Measurements from ENCODE around the gene PLXNA4. TPM values are rescaled to one million over a fixed set of nuclear protein-coding genes. Genes with fewer than 3 reads are reported as not detected.

The PLXNA4 gene
- total and polyA plus RNA-seq, 9 of the 15 experiments (the other 6 are each of a cell fraction or from before 2014, with no cell fraction given): under 0.01 to 0.09 TPM; not detected in 7

DNA sequence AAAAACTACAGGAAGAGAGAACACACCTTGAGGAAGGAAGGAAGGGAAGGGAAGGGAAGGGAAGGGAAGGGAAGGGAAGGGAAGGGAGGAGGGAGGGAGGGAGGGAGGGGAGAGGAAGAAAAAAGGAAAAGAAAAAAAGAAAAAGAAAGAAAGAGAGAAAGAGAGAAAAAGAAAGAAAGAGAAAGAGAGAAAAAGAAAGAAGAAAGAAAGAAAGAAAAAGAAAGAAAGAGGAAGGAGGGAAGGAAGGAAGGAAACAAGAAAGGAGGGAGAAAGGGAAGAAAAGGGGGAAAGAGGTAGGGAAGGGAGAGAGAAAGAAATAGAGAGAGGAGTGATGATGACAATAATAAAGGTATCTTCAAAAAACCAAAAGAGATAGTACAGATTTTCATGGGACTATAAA lies 12.3 kb upstream of the PLXNA4 start:
- no peaks in the 10 kb centered on the region for H3K9me3 ChIP-seq (replicated peaks; ENCODE audit: control insufficient read depth, insufficient read depth, low read depth, low read length)
- DNase-seq (ENCODE audit: extremely low read depth in 1 of 4, low spot score in 3 of 4) (no peak), ATAC-seq (no peak), FAIRE-seq (no peak)
- POLR2A ChIA-PET: interaction anchor here (0.6 kb wide), 1 partner anchor 1347 kb away, joined by 3 read pairs; no protein-coding TSS in a partner anchor
- in situ Hi-C loops (cut with MboI): no loop called here
- no peaks in the 10 kb centered on the region for H3K9me1 ChIP-seq (ENCODE audit: control insufficient read depth, insufficient read depth, low read length)
- no peak overlapping the region for H3K4me2 ChIP-seq (ENCODE audit: insufficient read depth, low read length)
- no peak overlapping the region for H3K27ac ChIP-seq (ENCODE audit: extremely low read depth, low read depth, low read length)
- no peak overlapping the region for H3K9ac ChIP-seq (ENCODE audit: insufficient read depth in 1 of 2, low read depth in 2 of 2, low read length in 2 of 2)
- H3K4me3 ChIP-seq: no peak overlapping the region
- H4K20me1 ChIP-seq (replicated peaks; ENCODE audit: control insufficient read depth, insufficient read depth, low read length): no peaks in the 10 kb centered on the region; the same call in 1 of the 2 replicates
- H3K36me3 ChIP-seq (ENCODE audit: control insufficient read depth, insufficient read depth, low read length): no peaks in the 10 kb centered on the region
- no peak overlapping the region for H2AFZ ChIP-seq (ENCODE audit: low read depth, low read length)
- CTCF ChIA-PET (ENCODE audit: low intra/inter-chr PET ratio): no interaction called here
- H3K79me2 ChIP-seq (ENCODE audit: control insufficient read depth, insufficient read depth, low read length): no peaks in the 10 kb centered on the region
- BruUV-seq (replicated peaks): no TSS peak
- H3K27me3 ChIP-seq (ENCODE audit: control insufficient read depth in 2 of 2, insufficient read depth in 2 of 2, low read length in 2 of 2): peaks cover 5 to 22% of the 10 kb centered on the region in 2 experiments; a peak in 2 of 5 replicates
- TF ChIP-seq HNRNPK (IDR thresholded peaks at IDR 0.05; ENCODE audit: low read depth, low read length, poor library complexity, severe bottlenecking) (peak; percentile 75), SOX6 (IDR thresholded peaks at IDR 0.05) (no peak), NUFIP1 (IDR thresholded peaks at IDR 0.05; ENCODE audit: partially characterized antibody) (no peak), HNRNPL (IDR thresholded peaks at IDR 0.05; ENCODE audit: low read depth, low read length) (no peak)
- TF ChIP-seq, protein P1, sequence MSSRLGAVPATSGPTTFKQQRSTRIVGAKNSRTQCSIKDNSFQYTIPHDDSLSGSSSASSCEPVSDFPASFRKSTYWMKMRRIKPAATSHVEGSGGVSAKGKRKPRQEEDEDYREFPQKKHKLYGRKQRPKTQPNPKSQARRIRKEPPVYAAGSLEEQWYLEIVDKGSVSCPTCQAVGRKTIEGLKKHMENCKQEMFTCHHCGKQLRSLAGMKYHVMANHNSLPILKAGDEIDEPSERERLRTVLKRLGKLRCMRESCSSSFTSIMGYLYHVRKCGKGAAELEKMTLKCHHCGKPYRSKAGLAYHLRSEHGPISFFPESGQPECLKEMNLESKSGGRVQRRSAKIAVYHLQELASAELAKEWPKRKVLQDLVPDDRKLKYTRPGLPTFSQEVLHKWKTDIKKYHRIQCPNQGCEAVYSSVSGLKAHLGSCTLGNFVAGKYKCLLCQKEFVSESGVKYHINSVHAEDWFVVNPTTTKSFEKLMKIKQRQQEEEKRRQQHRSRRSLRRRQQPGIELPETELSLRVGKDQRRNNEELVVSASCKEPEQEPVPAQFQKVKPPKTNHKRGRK (tag; IDR thresholded peaks at IDR 0.05): peak; percentile 84
- H3K4me1 ChIP-seq (replicated peaks in 1 of 2; ENCODE audit: control insufficient read depth in 2 of 2, insufficient read depth in 2 of 2, low read length in 2 of 2): no peaks in the 10 kb centered on the region
- intact Hi-C loops (cut with micrococcal nuclease): no loop called here
